GM23338 (cell line): ENCODE data around the gene GRIK1. TPM values are rescaled to one million over a fixed set of nuclear protein-coding genes. Genes with fewer than 3 reads are reported as not detected.

Experiments used
- ATAC-seq: fragments of 200-7000 bp; cut with Tn5 transposase; 3 replicates; pipeline ENCODE4 v1.9.1; 2020
- DNase-seq: peaks from one replicate; pipeline ENCODE4 v3.0.0-alpha.2; 2015; ENCODE audit warnings: low spot score
- H2AFZ ChIP-seq: fragments of 200-600 bp; sonication (generic); 2 replicates; pipeline ENCODE4 v1.8.0; 2016; ENCODE audit warnings: antibody characterized with exemption, mild to moderate bottlenecking, moderate library complexity
- H3F3A ChIP-seq: fragments of 200-600 bp; sonication (generic); replicated peaks from 2 replicates; pipeline ENCODE4 v1.8.0; 2017; ENCODE audit warnings: antibody characterized with exemption, mixed run types, low read depth
- H3K27ac ChIP-seq: fragments of 200-600 bp; sonication (generic); 2 replicates; pipeline ENCODE4 v1.6.1; 2016; ENCODE audit warnings: low read depth
- H3K27me3 ChIP-seq: fragments of 200-600 bp; sonication (generic); 2 replicates; pipeline ENCODE4 v1.8.0; 2016; ENCODE audit warnings: mild to moderate bottlenecking, mixed run types, moderate library complexity; ENCODE audit not compliant: insufficient read depth
- H3K36me3 ChIP-seq: fragments of 200-600 bp; sonication (generic); 2 replicates; pipeline ENCODE4 v1.8.0; 2016; ENCODE audit warnings: mild to moderate bottlenecking; ENCODE audit not compliant: insufficient read depth
- H3K4me1 ChIP-seq: fragments of 200-600 bp; sonication (generic); 2 replicates; pipeline ENCODE4 v1.8.0; 2016; ENCODE audit warnings: mild to moderate bottlenecking, moderate library complexity; ENCODE audit not compliant: insufficient read depth
- H3K4me2 ChIP-seq: fragments of 200-600 bp; sonication (generic); 2 replicates; pipeline ENCODE4 v1.7.1; 2017; ENCODE audit warnings: mixed run types
- H3K4me3 ChIP-seq: fragments of 200-600 bp; sonication (generic); 2 replicates; pipeline ENCODE4 v1.6.1; 2016; ENCODE audit warnings: mixed run types
- H3K79me2 ChIP-seq: fragments of 200-600 bp; sonication (generic); replicated peaks from 2 replicates; pipeline ENCODE4 v1.8.0; 2017; ENCODE audit warnings: mild to moderate bottlenecking; ENCODE audit not compliant: insufficient read depth
- H3K9me2 ChIP-seq: fragments of 200-600 bp; sonication (generic); 2 replicates; pipeline ENCODE4 v1.8.0; 2017; ENCODE audit not compliant: insufficient read depth
- H4K20me1 ChIP-seq: fragments of 200-600 bp; sonication (generic); replicated peaks from 2 replicates; pipeline ENCODE4 v1.8.0; 2017; ENCODE audit warnings: mild to moderate bottlenecking; ENCODE audit not compliant: insufficient read depth
- H3K27ac Mint-ChIP-seq: 2 replicates; pipeline ENCODE4 v1.8.0; 2020; ENCODE audit warnings: inconsistent platforms, mild to moderate bottlenecking, moderate library complexity, mixed read lengths
- H3K27me3 Mint-ChIP-seq: 3 replicates; pipeline ENCODE4 v1.8.0; 2022; ENCODE audit warnings: low read depth, mild to moderate bottlenecking, moderate library complexity, mixed read lengths, inconsistent platforms; ENCODE audit not compliant: insufficient read depth, poor library complexity
- H3K36me3 Mint-ChIP-seq: 3 replicates; pipeline ENCODE4 v1.8.0; 2021; ENCODE audit warnings: low read depth, mild to moderate bottlenecking, inconsistent platforms, moderate library complexity, mixed read lengths
- H3K4me1 Mint-ChIP-seq: 3 replicates; pipeline ENCODE4 v1.8.0; 2020; ENCODE audit warnings: mild to moderate bottlenecking, inconsistent platforms, mixed read lengths
- H3K4me3 Mint-ChIP-seq: 3 replicates; pipeline ENCODE4 v1.8.0; 2021; ENCODE audit warnings: moderate library complexity, mild to moderate bottlenecking, inconsistent platforms, mixed read lengths
- H3K9me3 Mint-ChIP-seq: 3 replicates; pipeline ENCODE4 v1.8.0; 2020; ENCODE audit warnings: moderate library complexity, mild to moderate bottlenecking, inconsistent platforms, mixed read lengths
- CREB1 ChIP-seq: fragments of 250-450 bp; sonication (Bioruptor Pico); IDR thresholded peaks from 2 replicates; pipeline ENCODE4 v1.5.0; 2020; ENCODE audit warnings: low read depth, mild to moderate bottlenecking, moderate library complexity
- EZH2 ChIP-seq: fragments of 200-600 bp; sonication (generic); IDR thresholded peaks from one replicate; pipeline ENCODE4 v1.8.0; 2017; ENCODE audit warnings: antibody characterized with exemption, mild to moderate bottlenecking, low read depth; ENCODE audit not compliant: unreplicated experiment
- EZH2phosphoT487 ChIP-seq: fragments of 200-600 bp; sonication (generic); IDR thresholded peaks from one replicate; pipeline ENCODE4 v1.8.1; 2018; ENCODE audit warnings: antibody characterized with exemption; ENCODE audit not compliant: unreplicated experiment
- JUNB ChIP-seq: IDR thresholded peaks from one replicate; pipeline ENCODE4 v1.6.1; 2016; ENCODE audit warnings: antibody characterized with exemption; ENCODE audit not compliant: unreplicated experiment
- NANOG ChIP-seq: IDR thresholded peaks from 2 replicates; pipeline ENCODE4 v1.6.1; 2016; ENCODE audit warnings: antibody characterized with exemption, borderline replicate concordance
- POLR2AphosphoS5 ChIP-seq: IDR thresholded peaks from 2 replicates; pipeline ENCODE4 v1.6.1; 2016; ENCODE audit warnings: antibody characterized with exemption, low read depth
- STAT1 ChIP-seq: IDR thresholded peaks from one replicate; pipeline ENCODE4 v1.6.1; 2016; ENCODE audit warnings: antibody characterized with exemption; ENCODE audit not compliant: unreplicated experiment
- ZNF114 ChIP-seq: fragments of 250-450 bp; sonication (Bioruptor Pico); IDR thresholded peaks from 2 replicates; pipeline ENCODE4 v1.5.0; 2020; ENCODE audit warnings: mild to moderate bottlenecking, moderate library complexity
- ZNF331 ChIP-seq: fragments of 250-450 bp; sonication (Bioruptor Pico); IDR thresholded peaks from 2 replicates; pipeline ENCODE4 v1.5.0; 2020; ENCODE audit warnings: low read depth, mild to moderate bottlenecking, moderate library complexity
- polyA plus RNA-seq: library from polyadenylated mRNA; unstranded; fragments of >200 nt; fragmentation: Nextera tagmentation; extraction: Ambion mirVana; gene quantifications from 2 replicates; pipeline ENCODE4 v1.2.1, GENCODE V29; 2016
- total RNA-seq: library from RNA; depleted of rRNA; stranded (reverse); fragments of >200 nt; shearing (Covaris generic); gene quantifications from 2 replicates; pipeline ENCODE4 v1.2.3, GENCODE V29; 2014
- TF ChIP-seq, protein P1 (sequence below): IDR thresholded peaks from 2 replicates; pipeline ENCODE4 v1.6.1; 2016; ENCODE audit warnings: antibody characterized with exemption
- TF ChIP-seq, protein P2 (sequence below), 2 experiments: fragments of 200-600 bp in 1 of 2; sonication (generic) in 1 of 2; conservative IDR thresholded peaks; 2 replicates each; pipeline versions ENCODE4 v1.5.1 to v1.6.1; 2016 to 2017; ENCODE audit warnings: antibody characterized with exemption in 2 of 2, low read depth in 2 of 2, mild to moderate bottlenecking in 2 of 2, moderate library complexity in 1 of 2
- TF ChIP-seq, protein P3 (sequence below): fragments of 250-450 bp; sonication (Bioruptor Pico); IDR thresholded peaks from 2 replicates; pipeline ENCODE4 v1.5.0; 2020; ENCODE audit warnings: mild to moderate bottlenecking, moderate library complexity
- TF ChIP-seq, protein P4 (sequence below): IDR thresholded peaks from one replicate; pipeline ENCODE4 v1.6.1; 2018; ENCODE audit warnings: antibody characterized with exemption; ENCODE audit not compliant: unreplicated experiment

The GRIK1 gene
- total and polyA plus RNA-seq, 2 experiments from 2014 or later: 0.18 to 0.42 TPM

DNA sequence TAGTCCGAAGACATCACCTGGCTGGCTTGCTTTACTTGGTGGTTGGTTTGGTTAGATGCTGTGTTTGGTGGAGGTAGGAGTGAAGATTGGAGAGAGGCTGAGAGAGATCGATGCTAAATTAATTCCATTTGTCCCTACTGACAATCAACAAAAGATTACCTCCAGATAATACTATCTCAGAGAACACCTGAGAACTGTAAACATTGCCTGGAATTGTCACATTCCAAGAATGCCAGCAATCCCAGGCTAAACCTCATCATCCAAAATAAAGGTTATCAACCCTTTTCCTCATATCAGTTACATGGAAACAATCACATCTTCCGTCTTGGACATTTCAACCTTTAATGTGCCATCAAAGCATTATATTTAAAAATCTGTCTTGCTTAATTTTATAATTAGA is 141.0 kb downstream of the GRIK1 start:
- Histone ChIP-seq H3K9me2 (0 out of 2 replicates have a peak, but pooled peaks cover 4% of the 10 kb centered on the region), H3K4me1 (peaks cover 7% of the 10 kb centered on the region), H3K79me2 (no peaks in the 10 kb centered on the region), H3K27me3 (no peaks in the 10 kb centered on the region), H3K4me3 (no peak overlapping the region), H3K36me3 (no peaks in the 10 kb centered on the region), H3F3A (no peaks in the 10 kb centered on the region), H4K20me1 (no peaks in the 10 kb centered on the region), H2AFZ (no peak overlapping the region), H3K4me2 (no peak overlapping the region), H3K27ac (no peak overlapping the region)
- H3K4me1 Mint-ChIP-seq: peaks cover 18% of the 10 kb centered on the region
- TF ChIP-seq EZH2 (no peak), ZNF331 (CRISPR knock-in tag) (no peak), POLR2AphosphoS5 (no peak), CREB1 (CRISPR knock-in tag) (no peak), NANOG (no peak), JUNB (no peak), EZH2phosphoT487 (no peak), STAT1 (no peak), ZNF114 (CRISPR knock-in tag) (no peak)
- TF ChIP-seq, protein P1, sequence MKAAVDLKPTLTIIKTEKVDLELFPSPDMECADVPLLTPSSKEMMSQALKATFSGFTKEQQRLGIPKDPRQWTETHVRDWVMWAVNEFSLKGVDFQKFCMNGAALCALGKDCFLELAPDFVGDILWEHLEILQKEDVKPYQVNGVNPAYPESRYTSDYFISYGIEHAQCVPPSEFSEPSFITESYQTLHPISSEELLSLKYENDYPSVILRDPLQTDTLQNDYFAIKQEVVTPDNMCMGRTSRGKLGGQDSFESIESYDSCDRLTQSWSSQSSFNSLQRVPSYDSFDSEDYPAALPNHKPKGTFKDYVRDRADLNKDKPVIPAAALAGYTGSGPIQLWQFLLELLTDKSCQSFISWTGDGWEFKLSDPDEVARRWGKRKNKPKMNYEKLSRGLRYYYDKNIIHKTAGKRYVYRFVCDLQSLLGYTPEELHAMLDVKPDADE: no peak
- TF ChIP-seq, protein P2, sequence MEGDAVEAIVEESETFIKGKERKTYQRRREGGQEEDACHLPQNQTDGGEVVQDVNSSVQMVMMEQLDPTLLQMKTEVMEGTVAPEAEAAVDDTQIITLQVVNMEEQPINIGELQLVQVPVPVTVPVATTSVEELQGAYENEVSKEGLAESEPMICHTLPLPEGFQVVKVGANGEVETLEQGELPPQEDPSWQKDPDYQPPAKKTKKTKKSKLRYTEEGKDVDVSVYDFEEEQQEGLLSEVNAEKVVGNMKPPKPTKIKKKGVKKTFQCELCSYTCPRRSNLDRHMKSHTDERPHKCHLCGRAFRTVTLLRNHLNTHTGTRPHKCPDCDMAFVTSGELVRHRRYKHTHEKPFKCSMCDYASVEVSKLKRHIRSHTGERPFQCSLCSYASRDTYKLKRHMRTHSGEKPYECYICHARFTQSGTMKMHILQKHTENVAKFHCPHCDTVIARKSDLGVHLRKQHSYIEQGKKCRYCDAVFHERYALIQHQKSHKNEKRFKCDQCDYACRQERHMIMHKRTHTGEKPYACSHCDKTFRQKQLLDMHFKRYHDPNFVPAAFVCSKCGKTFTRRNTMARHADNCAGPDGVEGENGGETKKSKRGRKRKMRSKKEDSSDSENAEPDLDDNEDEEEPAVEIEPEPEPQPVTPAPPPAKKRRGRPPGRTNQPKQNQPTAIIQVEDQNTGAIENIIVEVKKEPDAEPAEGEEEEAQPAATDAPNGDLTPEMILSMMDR (conservative IDR thresholded peaks at IDR 0.05; ENCODE audit: low read depth in 2 of 2): no peak
- TF ChIP-seq, protein P3, sequence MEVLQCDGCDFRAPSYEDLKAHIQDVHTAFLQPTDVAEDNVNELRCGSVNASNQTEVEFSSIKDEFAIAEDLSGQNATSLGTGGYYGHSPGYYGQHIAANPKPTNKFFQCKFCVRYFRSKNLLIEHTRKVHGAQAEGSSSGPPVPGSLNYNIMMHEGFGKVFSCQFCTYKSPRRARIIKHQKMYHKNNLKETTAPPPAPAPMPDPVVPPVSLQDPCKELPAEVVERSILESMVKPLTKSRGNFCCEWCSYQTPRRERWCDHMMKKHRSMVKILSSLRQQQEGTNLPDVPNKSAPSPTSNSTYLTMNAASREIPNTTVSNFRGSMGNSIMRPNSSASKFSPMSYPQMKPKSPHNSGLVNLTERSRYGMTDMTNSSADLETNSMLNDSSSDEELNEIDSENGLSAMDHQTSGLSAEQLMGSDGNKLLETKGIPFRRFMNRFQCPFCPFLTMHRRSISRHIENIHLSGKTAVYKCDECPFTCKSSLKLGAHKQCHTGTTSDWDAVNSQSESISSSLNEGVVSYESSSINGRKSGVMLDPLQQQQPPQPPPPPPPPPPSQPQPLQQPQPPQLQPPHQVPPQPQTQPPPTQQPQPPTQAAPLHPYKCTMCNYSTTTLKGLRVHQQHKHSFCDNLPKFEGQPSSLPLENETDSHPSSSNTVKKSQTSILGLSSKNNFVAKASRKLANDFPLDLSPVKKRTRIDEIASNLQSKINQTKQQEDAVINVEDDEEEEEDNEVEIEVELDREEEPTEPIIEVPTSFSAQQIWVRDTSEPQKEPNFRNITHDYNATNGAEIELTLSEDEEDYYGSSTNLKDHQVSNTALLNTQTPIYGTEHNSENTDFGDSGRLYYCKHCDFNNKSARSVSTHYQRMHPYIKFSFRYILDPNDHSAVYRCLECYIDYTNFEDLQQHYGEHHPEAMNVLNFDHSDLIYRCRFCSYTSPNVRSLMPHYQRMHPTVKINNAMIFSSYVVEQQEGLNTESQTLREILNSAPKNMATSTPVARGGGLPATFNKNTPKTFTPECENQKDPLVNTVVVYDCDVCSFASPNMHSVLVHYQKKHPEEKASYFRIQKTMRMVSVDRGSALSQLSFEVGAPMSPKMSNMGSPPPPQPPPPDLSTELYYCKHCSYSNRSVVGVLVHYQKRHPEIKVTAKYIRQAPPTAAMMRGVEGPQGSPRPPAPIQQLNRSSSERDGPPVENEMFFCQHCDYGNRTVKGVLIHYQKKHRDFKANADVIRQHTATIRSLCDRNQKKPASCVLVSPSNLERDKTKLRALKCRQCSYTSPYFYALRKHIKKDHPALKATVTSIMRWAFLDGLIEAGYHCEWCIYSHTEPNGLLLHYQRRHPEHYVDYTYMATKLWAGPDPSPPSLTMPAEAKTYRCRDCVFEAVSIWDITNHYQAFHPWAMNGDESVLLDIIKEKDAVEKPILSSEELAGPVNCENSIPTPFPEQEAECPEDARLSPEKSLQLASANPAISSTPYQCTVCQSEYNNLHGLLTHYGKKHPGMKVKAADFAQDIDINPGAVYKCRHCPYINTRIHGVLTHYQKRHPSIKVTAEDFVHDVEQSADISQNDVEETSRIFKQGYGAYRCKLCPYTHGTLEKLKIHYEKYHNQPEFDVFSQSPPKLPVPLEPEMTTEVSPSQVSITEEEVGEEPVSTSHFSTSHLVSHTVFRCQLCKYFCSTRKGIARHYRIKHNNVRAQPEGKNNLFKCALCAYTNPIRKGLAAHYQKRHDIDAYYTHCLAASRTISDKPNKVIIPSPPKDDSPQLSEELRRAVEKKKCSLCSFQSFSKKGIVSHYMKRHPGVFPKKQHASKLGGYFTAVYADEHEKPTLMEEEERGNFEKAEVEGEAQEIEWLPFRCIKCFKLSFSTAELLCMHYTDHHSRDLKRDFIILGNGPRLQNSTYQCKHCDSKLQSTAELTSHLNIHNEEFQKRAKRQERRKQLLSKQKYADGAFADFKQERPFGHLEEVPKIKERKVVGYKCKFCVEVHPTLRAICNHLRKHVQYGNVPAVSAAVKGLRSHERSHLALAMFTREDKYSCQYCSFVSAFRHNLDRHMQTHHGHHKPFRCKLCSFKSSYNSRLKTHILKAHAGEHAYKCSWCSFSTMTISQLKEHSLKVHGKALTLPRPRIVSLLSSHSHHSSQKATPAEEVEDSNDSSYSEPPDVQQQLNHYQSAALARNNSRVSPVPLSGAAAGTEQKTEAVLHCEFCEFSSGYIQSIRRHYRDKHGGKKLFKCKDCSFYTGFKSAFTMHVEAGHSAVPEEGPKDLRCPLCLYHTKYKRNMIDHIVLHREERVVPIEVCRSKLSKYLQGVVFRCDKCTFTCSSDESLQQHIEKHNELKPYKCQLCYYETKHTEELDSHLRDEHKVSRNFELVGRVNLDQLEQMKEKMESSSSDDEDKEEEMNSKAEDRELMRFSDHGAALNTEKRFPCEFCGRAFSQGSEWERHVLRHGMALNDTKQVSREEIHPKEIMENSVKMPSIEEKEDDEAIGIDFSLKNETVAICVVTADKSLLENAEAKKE (CRISPR knock-in tag): no peak
- TF ChIP-seq, protein P4, sequence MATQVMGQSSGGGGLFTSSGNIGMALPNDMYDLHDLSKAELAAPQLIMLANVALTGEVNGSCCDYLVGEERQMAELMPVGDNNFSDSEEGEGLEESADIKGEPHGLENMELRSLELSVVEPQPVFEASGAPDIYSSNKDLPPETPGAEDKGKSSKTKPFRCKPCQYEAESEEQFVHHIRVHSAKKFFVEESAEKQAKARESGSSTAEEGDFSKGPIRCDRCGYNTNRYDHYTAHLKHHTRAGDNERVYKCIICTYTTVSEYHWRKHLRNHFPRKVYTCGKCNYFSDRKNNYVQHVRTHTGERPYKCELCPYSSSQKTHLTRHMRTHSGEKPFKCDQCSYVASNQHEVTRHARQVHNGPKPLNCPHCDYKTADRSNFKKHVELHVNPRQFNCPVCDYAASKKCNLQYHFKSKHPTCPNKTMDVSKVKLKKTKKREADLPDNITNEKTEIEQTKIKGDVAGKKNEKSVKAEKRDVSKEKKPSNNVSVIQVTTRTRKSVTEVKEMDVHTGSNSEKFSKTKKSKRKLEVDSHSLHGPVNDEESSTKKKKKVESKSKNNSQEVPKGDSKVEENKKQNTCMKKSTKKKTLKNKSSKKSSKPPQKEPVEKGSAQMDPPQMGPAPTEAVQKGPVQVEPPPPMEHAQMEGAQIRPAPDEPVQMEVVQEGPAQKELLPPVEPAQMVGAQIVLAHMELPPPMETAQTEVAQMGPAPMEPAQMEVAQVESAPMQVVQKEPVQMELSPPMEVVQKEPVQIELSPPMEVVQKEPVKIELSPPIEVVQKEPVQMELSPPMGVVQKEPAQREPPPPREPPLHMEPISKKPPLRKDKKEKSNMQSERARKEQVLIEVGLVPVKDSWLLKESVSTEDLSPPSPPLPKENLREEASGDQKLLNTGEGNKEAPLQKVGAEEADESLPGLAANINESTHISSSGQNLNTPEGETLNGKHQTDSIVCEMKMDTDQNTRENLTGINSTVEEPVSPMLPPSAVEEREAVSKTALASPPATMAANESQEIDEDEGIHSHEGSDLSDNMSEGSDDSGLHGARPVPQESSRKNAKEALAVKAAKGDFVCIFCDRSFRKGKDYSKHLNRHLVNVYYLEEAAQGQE: no peak
- no peak overlapping the region for H3K27ac Mint-ChIP-seq
- H3K9me3 Mint-ChIP-seq: no peaks in the 10 kb centered on the region
- peaks cover 3% of the 10 kb centered on the region for H3K27me3 Mint-ChIP-seq
- ATAC-seq: peak; percentile 60
- no peak overlapping the region for H3K4me3 Mint-ChIP-seq
- no peaks in the 10 kb centered on the region for H3K36me3 Mint-ChIP-seq
- peak; percentile 50 for DNase-seq
